ENCODE data around the gene CKB. TPM values are rescaled to one million over a fixed set of nuclear protein-coding genes. Genes with fewer than 3 reads are reported as not detected.

CKB gene
- total and polyA plus RNA-seq, 4 donors: 9.0 to 32.9 (median 20.4) TPM

DNA sequence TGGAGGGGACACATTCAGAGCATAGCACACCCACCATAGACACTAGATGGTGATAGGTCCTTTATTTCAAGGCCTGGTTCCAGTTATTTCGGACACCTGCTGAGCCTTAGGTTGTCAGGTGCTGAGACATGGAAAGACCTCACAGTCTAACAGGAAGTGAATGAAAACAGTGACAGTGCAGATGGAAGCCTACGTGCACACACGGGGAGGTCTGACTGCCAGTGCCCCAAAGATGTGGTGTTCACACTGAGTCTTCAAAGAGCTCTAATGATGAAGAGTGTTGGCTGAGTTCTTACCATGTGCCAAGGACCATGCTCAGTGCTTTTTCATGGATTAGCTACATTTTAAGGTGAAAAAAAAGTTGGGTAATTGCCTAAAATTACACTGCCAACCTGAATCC, 46.6 kb downstream of the CKB start:
- WGBS: 95% methylated on average over 3 of the region's 3 CpGs
- H3K36me3 ChIP-seq (ENCODE audit: control insufficient read depth in 4 of 4, insufficient read depth in 3 of 4, low read depth in 1 of 4, low read length in 3 of 4): peaks cover 13 to 45% (median 41%) of the 10 kb centered on the region in 4 donors
- H3K27ac ChIP-seq (ENCODE audit: low read depth in 1 of 2, low read length in 2 of 2): no peak overlapping the region
- H3K4me1 ChIP-seq (ENCODE audit: control insufficient read depth in 4 of 4, insufficient read depth in 4 of 4, low read length in 3 of 4): no peaks in the 10 kb centered on the region
- no peak overlapping the region for H3K4me3 ChIP-seq (ENCODE audit: low read depth in 1 of 3, low read length in 3 of 3)
- no peak for DNase-seq (ENCODE audit: low spot score)
- TF ChIP-seq YY1 (IDR thresholded peaks at IDR 0.05): no peak
- TF ChIP-seq FOXA1 (IDR thresholded peaks at IDR 0.05): no peak
- TF ChIP-seq REST (IDR thresholded peaks at IDR 0.05): no peak
- TF ChIP-seq HNF4G (IDR thresholded peaks at IDR 0.05): no peak
- no peak for TF ChIP-seq HNF4A (conservative IDR thresholded peaks at IDR 0.05)
- TF ChIP-seq FOXA2 (IDR thresholded peaks at IDR 0.05): no peak
- no peak for TF ChIP-seq ATF3 (IDR thresholded peaks at IDR 0.05)
- no peak for TF ChIP-seq RXRA (IDR thresholded peaks at IDR 0.05)
- TF ChIP-seq, protein P1, sequence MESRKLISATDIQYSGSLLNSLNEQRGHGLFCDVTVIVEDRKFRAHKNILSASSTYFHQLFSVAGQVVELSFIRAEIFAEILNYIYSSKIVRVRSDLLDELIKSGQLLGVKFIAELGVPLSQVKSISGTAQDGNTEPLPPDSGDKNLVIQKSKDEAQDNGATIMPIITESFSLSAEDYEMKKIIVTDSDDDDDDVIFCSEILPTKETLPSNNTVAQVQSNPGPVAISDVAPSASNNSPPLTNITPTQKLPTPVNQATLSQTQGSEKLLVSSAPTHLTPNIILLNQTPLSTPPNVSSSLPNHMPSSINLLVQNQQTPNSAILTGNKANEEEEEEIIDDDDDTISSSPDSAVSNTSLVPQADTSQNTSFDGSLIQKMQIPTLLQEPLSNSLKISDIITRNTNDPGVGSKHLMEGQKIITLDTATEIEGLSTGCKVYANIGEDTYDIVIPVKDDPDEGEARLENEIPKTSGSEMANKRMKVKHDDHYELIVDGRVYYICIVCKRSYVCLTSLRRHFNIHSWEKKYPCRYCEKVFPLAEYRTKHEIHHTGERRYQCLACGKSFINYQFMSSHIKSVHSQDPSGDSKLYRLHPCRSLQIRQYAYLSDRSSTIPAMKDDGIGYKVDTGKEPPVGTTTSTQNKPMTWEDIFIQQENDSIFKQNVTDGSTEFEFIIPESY (IDR thresholded peaks at IDR 0.05): no peak
- no peak for TF ChIP-seq EGR1 (IDR thresholded peaks at IDR 0.05; ENCODE audit: low read depth in 2 of 2)
- no peak for TF ChIP-seq GABPA (IDR thresholded peaks at IDR 0.05 in 1 of 2, conservative IDR thresholded peaks at IDR 0.05 in 1 of 2)
- TF ChIP-seq NR2F2 (IDR thresholded peaks at IDR 0.05): no peak
- H3K9ac ChIP-seq (ENCODE audit: low read depth in 1 of 2, low read length in 2 of 2): no peak overlapping the region
- H3K27me3 ChIP-seq (ENCODE audit: control insufficient read depth in 4 of 4, insufficient read depth in 4 of 4, low read length in 3 of 4): no peaks in the 10 kb centered on the region
- H3K9me3 ChIP-seq (ENCODE audit: control insufficient read depth in 4 of 4, low read length in 3 of 4): no peaks in the 10 kb centered on the region

GRCh38 chr14:103474893-103475292, 47.7 kb downstream of the CKB start:
- H3K9me3 ChIP-seq (ENCODE audit: control insufficient read depth in 4 of 4, low read length in 3 of 4): no peaks in the 10 kb centered on the region
- 92% methylated on average over 5 of the region's 5 CpGs for WGBS
- H3K27ac ChIP-seq (ENCODE audit: low read depth in 1 of 2, low read length in 2 of 2): no peak overlapping the region
- H3K4me3 ChIP-seq (ENCODE audit: low read depth in 1 of 3, low read length in 3 of 3): no peak overlapping the region
- TF ChIP-seq HNF4A (conservative IDR thresholded peaks at IDR 0.05) (no peak), MAX (IDR thresholded peaks at IDR 0.05) (no peak), YY1 (IDR thresholded peaks at IDR 0.05) (no peak), RAD21 (IDR thresholded peaks at IDR 0.05) (no peak), NR2F2 (IDR thresholded peaks at IDR 0.05) (no peak), GABPA (IDR thresholded peaks at IDR 0.05 in 1 of 2, conservative IDR thresholded peaks at IDR 0.05 in 1 of 2) (no peak), FOXA2 (IDR thresholded peaks at IDR 0.05) (no peak), SP1 (IDR thresholded peaks at IDR 0.05) (no peak), HNF4G (IDR thresholded peaks at IDR 0.05) (no peak)
- TF ChIP-seq, protein P1 (IDR thresholded peaks at IDR 0.05): no peak
- DNase-seq (ENCODE audit: low spot score): no peak
- no peak overlapping the region for H3K9ac ChIP-seq (ENCODE audit: low read depth in 1 of 2, low read length in 2 of 2)
- H3K4me1 ChIP-seq (ENCODE audit: control insufficient read depth in 4 of 4, insufficient read depth in 4 of 4, low read length in 3 of 4): no peaks in the 10 kb centered on the region
- no peaks in the 10 kb centered on the region for H3K27me3 ChIP-seq (ENCODE audit: control insufficient read depth in 4 of 4, insufficient read depth in 4 of 4, low read length in 3 of 4)
- peaks cover 8 to 44% (median 37%) of the 10 kb centered on the region in 4 donors for H3K36me3 ChIP-seq (ENCODE audit: control insufficient read depth in 4 of 4, insufficient read depth in 3 of 4, low read depth in 1 of 4, low read length in 3 of 4)

Measured in liver (tissue), 9 donors.